NCI-H524 treated with DMSO at 0.1 percent for 48 hours (cell line): ENCODE data around the gene TAS2R10.
"Not testable (repeated sequence)": the region's sequence is repeated elsewhere in the genome, so short reads cannot be mapped to it uniquely, and the experiment has no call there.

Experiments
- DNase-seq: peaks from one replicate; lab custom pipeline; 2025; lab: John Stamatoyannopoulos, UW

The TAS2R10 gene, protein sequence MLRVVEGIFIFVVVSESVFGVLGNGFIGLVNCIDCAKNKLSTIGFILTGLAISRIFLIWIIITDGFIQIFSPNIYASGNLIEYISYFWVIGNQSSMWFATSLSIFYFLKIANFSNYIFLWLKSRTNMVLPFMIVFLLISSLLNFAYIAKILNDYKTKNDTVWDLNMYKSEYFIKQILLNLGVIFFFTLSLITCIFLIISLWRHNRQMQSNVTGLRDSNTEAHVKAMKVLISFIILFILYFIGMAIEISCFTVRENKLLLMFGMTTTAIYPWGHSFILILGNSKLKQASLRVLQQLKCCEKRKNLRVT

DNA sequence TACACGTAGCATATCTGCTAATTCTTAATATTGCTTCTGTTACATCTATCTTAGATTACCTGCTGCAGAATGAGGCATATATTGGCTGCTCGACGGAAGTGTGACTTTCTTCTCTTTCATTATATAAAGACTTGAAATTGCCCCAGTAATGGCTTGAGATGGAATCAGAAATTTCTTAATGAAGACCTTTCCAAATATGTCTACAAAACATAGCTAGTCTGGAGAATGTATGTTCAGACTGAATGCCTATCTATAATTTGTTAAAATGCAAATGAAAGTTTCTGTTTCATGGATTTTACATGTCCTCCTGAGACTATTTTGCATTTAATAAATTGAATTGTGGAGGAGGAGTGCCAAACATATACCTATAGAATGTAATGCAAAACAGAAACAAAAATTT, at the start of gene TAS2R10:
Gene TAS2R10 (minus strand): TSS at position 101 of the 400 bp plus-strand sequence. CDS start 89 bp downstream, at position 12.
- no peak for DNase-seq

DNA sequence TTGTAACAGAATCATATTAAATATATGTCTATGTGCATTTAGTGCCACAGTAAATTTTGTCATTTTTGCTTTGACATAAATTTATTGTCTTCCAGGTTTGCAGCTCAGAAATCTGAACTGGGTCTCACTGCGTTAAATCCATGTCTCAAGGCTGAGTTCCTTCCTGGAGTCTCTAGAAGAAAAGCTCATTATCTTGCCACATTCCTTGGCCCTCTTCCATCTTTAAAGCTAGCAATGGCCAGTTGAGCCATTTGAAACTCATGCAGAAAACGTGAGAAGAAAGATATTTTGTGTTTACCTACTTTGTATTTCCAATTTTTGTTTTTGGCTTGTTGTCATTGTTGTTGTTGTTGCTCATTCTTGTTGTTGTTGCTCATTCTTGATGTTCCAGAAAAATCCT, 47.2 kb upstream of the TAS2R10 start:
- DNase-seq, result no peak

DNA sequence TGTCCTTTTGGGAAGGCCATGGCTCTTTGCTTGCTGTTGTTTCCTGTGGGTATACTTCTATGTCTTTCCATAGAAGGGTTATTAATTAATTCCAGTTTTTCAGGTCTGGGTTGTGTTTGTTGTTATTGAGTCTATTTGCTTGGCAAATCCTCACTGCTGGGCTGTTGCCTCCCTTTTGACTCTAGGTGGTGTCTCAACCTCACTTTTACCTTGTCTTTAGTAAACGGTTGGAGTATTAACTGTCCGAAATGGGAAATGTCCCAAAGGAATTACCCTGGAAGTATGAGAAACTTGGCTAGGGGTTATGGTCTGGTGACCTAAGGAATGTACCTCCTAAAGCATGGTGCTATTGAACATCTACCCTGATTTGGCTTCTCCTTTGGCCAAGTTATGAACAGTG, 41.2 kb upstream of the TAS2R10 start:
- no peak for DNase-seq

DNA sequence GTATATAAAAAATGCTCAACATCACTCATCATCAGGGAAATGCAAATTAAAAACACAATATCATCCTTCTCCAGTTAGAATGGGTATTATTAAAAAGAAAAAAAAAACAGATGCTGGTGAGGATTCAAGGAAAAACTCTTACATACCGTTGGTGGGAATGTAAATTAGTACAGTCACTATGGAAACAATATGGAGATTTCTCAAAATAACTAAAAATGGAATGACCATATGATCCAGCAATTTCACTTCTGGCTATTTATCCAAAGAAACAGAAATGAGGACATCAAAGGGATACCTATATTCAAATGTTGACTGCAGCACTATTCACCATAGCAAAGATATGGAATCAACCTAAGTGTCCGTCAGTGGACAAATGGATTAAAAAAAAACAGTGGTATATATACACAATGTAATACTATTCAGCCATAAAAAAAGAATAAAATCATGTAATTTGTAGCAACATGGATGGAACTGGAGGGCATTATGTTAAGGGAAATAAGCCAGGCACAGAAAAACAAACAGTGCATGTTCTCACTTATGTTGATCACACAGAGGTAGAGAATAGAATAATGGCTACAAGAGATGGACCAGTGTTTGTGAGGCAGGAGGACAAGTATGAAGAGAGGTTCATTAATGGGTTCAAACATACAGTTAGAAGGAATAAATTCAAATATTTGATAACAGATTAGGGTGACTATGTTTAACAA, 37.5 kb upstream of the TAS2R10 start:
- no peak for DNase-seq

DNA sequence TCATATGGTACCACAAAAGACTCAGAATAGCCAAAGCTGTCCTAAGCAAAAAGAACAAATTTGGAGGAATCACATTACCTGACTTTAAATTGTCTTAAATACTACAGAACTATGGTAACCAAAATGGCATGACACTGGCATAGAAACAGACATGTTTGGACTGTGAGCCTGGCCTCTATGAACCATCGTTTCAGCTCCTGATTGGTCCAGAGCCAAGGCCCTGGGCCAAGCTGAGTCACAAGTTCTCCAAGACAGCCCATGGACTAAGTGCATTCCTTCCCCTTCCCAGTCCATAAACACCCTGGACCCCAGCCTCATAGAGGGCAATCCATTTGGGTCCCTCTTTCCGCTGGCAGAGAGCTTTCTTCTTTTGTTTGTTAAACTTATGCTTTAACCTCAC, 35.2 kb upstream of the TAS2R10 start:
- no peak for DNase-seq

DNA sequence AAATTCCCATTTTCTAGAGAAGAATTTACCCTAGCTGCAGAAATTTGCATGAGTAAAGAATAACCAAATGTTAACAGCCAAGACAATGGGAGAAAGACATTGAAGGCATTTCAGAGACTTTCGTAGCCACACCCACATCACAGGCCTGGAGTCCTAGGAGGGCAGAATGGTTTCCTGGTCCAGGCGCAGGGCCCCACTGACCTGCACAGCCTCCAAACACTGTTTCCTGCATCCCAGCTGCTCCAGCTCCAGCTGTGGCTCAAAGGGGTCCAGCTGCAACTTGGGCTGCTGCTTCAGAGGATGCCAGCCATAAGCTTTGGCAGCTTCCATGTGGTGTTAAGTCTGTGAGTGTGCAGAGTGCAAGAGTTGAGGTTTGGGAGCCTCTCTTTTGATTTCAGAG, 29.6 kb upstream of the TAS2R10 start:
- no peak for DNase-seq

DNA sequence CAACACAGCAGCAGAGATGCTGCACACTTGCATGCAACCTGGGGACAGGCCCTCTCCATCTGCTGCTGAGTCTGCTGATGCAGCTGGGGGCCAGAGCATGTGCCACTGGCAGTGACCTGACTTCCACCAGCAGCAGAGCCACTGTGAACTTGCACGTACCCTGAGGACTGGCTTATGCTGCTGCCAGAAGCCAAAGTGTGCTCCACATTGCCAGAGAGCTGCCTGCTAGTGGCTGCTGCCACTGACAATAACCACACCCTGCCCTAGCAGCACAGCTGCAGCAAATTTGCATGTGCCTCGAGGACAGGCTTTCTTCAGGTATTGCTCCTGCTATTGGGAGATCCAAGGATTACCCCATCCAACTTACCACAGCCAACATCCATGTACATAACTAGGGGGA, 27.6 kb upstream of the TAS2R10 start:
- DNase-seq, result no peak

DNA sequence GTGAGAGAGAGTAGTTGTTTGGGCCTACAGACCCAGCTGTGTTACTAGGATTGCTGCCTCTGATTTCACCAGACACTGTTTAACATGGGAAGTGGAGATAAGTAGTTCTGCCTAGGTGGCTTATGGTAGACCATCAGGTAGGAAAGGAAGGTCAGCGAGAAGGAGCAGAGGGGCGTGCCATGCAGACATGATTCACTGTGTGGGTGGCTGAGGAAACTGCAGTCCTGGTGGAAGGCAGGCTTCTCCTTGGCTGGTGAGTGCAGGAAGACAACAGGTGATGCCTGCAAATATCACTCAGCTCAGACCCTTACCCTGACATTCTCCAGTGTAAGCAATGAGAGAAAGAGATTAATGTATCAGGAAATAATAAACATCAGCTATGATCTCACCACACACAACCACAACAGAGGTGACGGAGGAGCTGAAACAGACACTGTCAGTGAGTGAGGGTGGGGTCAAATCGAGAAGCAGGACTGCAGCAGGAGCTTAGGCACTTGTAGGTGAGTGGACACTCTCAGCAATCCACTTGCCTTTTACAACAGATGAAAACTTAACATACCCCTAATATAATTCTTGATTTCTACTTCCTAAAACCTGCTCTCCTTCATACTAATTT, 25.2 kb upstream of the TAS2R10 start:
- no peak for DNase-seq

DNA sequence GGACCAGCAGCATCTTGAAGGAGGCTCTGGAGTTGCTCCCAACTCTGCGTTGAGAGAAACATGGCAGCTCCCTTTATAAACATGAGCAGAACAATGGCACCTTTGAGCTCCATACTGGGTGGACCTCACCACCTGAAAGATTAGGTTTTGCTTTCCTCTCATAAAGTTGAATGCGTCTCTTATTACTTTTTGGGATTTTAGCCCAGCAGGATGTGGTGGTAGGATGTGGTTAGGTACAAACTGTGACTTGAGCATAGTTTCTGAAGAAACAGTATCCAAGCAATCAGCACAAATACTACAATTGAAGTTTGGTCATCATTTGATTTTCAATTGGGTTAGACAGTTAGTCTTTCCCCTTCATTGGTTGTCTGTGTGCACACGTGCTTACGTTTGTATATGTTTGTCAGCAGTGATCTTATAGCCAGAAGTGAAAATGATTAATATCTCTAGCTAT, 23.3 kb upstream of the TAS2R10 start, which contains the start of gene PRR4:
Gene PRR4 (minus strand): TSS at position 51 of the 454 bp plus-strand sequence. CDS start 38 bp downstream, at position 13.
- no peak for DNase-seq

DNA sequence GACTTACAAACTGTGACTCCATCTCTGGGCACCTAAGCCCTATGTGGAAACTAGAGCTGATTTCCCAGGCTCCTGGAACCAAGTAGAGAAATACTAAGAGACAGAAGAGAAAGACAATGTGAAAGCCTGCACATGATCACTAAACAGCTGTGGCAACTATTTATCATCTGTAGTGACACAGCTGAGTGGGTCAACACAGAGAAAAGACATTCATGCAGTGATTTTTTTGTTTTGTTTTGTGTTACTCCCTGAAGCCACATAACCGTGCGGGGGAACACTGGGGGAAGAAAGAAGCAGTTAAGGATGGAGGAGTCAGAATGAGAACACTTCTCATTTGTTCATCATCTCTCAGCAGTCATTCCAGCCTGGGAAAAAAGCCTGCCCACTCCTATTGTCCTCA, 21.6 kb upstream of the TAS2R10 start:
- no peak for DNase-seq

DNA sequence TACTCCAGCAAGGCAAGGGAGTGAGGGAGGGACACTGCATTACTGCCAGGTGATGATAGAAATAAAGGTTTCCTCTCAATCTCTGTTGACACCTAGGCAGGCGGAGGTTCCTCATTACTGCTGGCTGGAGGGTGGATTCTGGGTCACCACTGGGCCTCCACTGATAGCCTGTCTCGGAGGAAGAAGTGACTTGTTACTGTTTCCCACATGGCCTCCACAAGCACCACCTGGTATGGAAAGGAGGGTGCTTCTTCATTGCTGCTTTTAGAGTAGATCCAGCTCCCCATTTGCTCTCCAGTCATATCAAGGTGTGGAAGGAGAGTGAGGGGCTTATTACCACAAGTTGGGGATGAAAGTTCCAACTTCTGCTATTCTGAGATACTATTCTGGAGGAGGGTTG, 16.7 kb upstream of the TAS2R10 start:
- DNase-seq, result no peak

DNA sequence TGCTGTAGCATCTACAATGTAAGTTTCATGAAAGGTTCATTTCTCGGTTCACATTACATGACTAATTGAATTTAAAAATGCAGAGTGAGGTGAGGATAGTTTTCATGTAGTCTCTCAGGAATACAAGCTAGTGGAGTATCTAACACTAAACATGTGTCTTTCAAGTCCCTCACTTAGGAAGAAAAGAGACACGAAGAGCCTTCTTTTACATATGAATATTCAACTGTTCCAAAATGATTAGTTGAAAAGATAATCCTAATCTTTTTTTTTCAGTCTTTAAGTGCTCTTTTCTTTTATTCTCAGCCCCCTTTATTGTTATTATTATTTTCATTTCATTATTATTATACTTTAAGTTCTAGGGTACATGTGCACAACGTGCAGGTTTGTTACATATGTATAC, 12.3 kb upstream of the TAS2R10 start:
- no peak for DNase-seq

DNA sequence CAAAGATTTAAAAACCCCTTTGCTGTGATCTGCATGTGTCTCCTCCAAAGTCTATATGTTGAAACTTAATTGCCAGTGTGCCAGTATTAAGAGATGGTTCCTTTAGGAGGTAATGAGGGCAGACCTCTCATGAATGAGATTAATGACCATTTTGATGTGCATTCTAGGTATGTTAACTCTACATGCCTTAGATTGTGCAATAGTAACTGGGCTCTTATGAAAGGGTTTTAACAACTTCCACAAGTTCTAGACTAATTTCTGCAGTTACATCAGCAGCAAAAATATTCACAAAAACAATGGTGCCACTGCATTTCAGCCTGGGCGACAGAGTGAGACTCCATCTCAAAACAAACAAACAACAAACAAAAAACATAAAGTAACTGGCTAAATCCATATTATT, 3.8 kb upstream of the TAS2R10 start:
- no peak for DNase-seq

DNA sequence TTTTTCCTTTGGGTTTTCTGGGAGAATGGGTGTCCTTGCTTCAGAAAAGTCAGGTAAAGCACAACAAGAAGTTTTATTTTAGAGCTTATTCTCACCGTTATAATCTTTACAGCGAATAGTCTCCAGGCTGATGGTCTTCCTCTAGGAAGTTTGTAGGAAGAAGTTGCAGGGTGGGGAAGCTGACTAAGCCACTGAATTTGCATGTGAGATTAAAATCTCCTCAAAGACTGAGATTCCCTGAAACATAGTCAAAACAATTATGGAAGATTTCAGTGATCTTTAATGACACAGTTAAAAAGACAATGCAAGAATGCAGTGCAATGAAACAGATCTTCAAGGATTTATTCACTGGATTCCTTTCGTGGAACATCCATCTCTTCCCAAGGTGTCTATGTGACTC, 1.2 kb downstream of the TAS2R10 start:
- DNase-seq, result no peak

DNA sequence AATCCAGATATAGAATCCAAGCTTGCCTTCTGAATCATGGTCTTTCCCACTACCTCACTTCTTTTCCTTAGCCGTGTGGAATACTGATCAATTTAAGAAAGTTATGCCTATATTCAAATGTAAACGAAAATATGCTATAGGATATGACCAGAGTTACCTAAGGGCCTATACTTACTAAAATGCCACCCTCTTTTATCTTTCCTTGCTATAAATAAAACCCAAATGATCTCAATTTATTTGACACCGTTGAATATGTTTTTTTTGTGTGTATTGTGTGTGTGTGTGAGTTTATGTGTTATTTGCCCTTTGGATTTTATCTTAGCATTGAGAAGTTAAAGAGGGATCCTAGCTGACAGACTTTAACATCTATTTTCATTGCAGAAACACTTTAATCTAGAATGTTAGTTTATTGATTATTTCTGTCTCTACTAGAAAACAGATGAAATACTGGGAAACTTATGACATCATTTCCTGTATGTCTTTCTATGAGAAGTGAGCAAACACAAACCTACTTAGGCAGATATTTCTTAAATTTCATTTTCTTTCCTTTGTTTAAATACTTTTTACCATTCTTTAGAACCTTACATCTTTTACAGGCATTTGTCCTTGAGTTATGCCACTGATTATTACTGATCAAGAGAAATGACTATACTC, 14.1 kb downstream of the TAS2R10 start:
- DNase-seq, result no peak

DNA sequence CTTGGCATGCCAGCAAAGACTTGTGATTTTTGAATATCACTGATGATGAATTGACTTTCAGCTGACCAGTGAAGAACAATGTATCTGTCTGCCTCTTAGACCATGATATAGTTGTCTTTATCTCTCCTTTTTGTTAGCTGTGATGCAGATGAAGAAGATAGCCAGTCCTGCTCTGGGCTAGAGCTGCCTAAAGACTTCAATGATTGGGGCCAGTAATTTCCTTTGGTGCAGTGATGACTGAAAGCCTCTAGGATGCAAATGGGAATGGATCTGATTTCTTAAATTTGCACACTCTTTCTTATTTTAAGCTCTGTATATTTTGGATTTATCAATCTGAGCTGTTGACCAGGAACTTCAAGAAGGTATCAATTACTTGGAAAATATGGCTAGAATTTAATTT, 16.1 kb downstream of the TAS2R10 start, which contains the start of gene TAS2R9:
Gene TAS2R9 (minus strand): TSS at position 101 of the 400 bp plus-strand sequence. CDS start 93 bp downstream, at position 8.
- DNase-seq, result no peak

DNA sequence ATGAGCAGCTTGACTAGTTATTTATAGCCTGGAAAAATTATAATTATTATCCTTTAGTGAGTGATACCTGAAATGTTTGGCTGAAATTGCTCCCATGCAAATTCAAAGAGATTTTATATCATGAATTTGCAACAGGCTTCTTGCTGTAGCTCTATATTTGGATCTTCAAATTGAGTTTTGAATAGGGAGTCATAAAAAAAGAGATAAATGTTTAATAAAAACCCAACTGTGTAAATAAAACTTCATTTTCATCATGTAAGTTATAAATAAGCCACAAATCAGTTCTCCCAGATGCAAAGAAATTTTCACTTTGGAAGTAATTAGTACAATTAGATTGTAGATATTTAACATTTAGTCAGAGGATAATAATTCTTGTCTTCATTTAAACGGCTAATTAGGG, 19.0 kb downstream of the TAS2R10 start, which contains the start of gene TAS2R8:
Gene TAS2R8 (minus strand): TSS at position 101 of the 400 bp plus-strand sequence. CDS start 306 bp downstream, outside the sequence.
- DNase-seq, result no peak

DNA sequence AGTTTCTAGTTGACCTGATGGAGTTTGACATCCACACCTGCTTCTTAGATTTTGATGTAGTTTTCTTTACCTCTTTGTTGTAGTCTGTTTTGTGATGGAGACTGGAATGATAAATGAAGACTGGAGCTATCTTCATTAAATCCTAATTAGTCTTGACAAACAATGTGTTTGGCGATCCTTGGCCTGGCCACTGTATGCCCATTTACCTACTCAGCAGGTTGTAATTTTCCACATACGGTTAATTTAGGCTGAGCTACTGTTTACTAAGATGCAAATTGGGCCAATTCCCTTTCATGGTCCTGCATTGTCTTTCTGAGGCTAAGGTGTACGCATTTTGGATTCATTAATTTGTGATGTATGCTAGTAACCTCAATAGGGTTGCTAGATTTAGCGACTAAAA, 23.6 kb downstream of the TAS2R10 start, which contains the start of gene TAS2R7:
Gene TAS2R7 (minus strand): TSS at position 41 of the 400 bp plus-strand sequence. CDS start 57 bp downstream, outside the sequence.
- DNase-seq, result no peak

DNA sequence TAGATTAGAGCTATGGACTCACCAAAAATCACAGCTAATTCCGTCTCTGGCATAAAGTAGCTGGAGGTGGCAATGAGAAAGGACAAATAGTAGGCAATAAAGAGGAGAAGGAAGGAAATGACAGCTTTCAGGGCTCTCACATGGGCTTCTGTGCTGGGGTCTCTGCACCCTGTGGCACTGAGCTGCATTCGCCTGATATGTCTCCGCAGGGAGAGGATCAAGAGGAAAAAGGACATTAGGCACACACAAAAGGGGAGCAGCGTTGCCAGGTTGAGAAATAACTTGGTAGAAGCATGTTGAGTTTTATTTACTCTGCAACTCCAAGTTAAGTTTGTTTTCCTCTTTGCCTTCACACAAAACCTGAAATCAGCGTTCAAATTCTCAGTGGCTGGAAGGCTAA, 24.4 kb downstream of the TAS2R10 start:
- DNase-seq, result no peak

DNA sequence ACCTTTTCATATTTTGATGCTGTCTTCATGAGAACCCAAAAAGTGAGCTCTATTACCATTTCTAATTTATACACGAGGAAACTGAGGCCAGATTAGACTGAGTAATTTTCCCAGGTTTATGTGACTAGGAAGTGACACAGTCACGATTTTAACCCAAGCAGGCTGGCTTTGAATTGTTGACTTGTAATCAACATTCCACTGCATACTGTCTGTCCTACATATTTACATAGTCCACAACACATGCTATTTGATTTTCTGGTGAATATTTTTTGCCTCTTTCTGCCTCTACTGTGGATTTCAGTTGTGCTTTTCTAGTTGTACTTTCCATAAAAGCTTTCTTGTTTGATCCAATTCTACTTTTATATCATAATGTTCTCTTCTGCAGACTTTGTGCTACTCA, 31.9 kb downstream of the TAS2R10 start:
- no peak for DNase-seq

DNA sequence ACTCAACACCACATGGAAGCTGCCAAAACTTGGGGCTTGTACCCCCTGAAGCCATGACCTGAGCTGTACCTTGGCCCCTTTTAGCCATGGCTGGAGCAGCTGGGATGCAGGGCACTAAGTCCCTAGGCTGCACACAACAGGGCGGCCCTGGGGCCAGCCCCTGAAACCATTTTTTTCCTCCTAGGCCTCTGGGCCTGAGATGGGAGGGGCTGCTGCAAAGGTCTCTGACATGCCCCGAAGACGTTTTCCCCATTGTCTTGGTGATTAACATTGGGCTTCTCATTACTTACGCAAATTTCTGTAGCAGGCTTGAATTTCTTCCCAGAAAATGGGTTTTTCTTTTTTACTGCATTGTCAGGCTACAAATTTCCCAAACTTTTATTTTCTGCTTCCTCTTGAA, 34.4 kb downstream of the TAS2R10 start:
- DNase-seq, result not testable (repeated sequence)

DNA sequence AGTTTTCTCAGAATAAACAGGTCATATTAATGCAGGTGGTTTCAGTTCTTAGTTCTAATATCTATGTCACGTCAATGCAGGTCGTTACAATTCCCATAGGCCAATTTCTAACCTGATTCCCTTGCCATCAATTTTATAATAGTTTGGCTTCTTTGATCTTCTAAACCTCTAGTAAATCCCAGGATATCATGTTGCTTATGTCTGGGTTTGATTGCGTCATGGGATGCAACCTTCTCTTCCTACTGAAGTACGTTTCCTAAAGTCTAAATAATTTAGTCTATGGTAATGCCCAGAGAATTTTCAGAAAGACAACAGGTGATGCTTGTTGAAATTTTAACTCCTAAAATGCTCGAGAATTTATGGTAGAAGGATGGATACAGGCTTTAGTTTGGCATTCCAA, 42.9 kb downstream of the TAS2R10 start:
- DNase-seq, result no peak
